Upper lobe of right lung (tissue), 1 donor: ENCODE measurements around the gene CMC1. TPM values are rescaled to one million over a fixed set of nuclear protein-coding genes. Genes with fewer than 3 reads are reported as not detected.

ENCODE experiments used
- ATAC-seq: fragments of 200-7000 bp; cut with Tn5 transposase; one replicate; pipeline ENCODE4 v1.9.1; 2020; ENCODE audit warnings: mild to moderate bottlenecking, moderate library complexity
- DNase-seq: peaks from one replicate; pipeline ENCODE4 v3.0.0-alpha.2; 2020
- H3K27ac ChIP-seq: fragments of 200-600 bp; one replicate; pipeline ENCODE4 v1.8.0; 2022
- H3K27me3 ChIP-seq: fragments of 200-600 bp; one replicate; pipeline ENCODE4 v1.8.0; 2022; ENCODE audit warnings: mild to moderate bottlenecking
- H3K36me3 ChIP-seq: fragments of 200-600 bp; one replicate; pipeline ENCODE4 v1.8.0; 2022
- H3K4me1 ChIP-seq: fragments of 200-600 bp; one replicate; pipeline ENCODE4 v1.8.0; 2022
- H3K4me3 ChIP-seq: fragments of 200-600 bp; one replicate; pipeline ENCODE4 v1.8.0; 2022; ENCODE audit warnings: mild to moderate bottlenecking
- H3K9me3 ChIP-seq: fragments of 200-600 bp; one replicate; pipeline ENCODE4 v1.8.0; 2022
- intact Hi-C: fragments of 100-400 bp; cut with DNase I; formaldehyde crosslinking; loops from one replicate; pipeline ENCODE4 v1.11.0; 2022
- total RNA-seq: library from RNA; stranded (reverse); fragmentation: NEBNext Ultra II Directional; extraction: Animal tissue kit (Norgen Biotek cat#: 25700); gene quantifications from one replicate; pipeline ENCODE4 v1.2.1, GENCODE V29; 2021
- TF ChIP-seq, protein P1 (sequence below): fragments of 200-600 bp; IDR thresholded peaks from one replicate; pipeline ENCODE4 v1.8.0; 2022; ENCODE audit warnings: antibody characterized with exemption
- donor health status: DM: no; HTN: yes; CAD: no; lungs with severe emphysema.

The CMC1 gene
- total RNA-seq, 1 donor from 2014 or later = 17.8 TPM

- Histone ChIP-seq H3K4me1 (no peaks in the 10 kb centered on the region), H3K9me3 (no peaks in the 10 kb centered on the region), H3K4me3 (no peak overlapping the region), H3K36me3 (peaks cover 1% of the 10 kb centered on the region), H3K27me3 (no peaks in the 10 kb centered on the region), H3K27ac (no peak overlapping the region)
- intact Hi-C loops = no loop called here
- TF ChIP-seq, protein P1, sequence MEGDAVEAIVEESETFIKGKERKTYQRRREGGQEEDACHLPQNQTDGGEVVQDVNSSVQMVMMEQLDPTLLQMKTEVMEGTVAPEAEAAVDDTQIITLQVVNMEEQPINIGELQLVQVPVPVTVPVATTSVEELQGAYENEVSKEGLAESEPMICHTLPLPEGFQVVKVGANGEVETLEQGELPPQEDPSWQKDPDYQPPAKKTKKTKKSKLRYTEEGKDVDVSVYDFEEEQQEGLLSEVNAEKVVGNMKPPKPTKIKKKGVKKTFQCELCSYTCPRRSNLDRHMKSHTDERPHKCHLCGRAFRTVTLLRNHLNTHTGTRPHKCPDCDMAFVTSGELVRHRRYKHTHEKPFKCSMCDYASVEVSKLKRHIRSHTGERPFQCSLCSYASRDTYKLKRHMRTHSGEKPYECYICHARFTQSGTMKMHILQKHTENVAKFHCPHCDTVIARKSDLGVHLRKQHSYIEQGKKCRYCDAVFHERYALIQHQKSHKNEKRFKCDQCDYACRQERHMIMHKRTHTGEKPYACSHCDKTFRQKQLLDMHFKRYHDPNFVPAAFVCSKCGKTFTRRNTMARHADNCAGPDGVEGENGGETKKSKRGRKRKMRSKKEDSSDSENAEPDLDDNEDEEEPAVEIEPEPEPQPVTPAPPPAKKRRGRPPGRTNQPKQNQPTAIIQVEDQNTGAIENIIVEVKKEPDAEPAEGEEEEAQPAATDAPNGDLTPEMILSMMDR = no peak
- ATAC-seq (no peak), DNase-seq (no peak)
Observed at GRCh38 chr3:28280781-28281180, 39.4 kb downstream of the CMC1 start.

DNA sequence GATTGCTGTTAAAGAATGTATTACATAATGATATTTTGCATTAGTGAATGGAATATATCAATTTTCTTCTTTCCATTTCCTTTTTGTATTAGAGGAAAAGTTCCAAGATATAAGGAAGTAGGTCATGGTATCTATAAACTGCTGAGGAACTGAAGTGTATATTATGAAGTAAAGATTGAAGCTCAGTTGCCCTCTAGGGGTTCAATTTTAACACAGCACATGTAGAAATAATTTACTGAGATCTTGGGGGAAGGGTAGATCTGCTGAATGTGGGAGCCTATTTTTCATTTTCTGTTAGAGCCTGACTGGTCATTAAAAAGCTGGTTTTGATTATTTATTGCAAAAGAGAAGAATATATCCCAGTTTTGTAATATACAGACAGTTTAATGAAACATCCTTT, 45.2 kb downstream of the CMC1 start:
- intact Hi-C loops = no loop called here
- no peaks in the 10 kb centered on the region for H3K4me1 ChIP-seq
- ATAC-seq (peak; percentile 87), DNase-seq (no peak)
- TF ChIP-seq, protein P1 = peak; percentile 67
- no peaks in the 10 kb centered on the region for H3K9me3 ChIP-seq
- no peaks in the 10 kb centered on the region for H3K27me3 ChIP-seq
- H3K27ac ChIP-seq = no peak overlapping the region
- no peaks in the 10 kb centered on the region for H3K36me3 ChIP-seq
- no peak overlapping the region for H3K4me3 ChIP-seq

DNA sequence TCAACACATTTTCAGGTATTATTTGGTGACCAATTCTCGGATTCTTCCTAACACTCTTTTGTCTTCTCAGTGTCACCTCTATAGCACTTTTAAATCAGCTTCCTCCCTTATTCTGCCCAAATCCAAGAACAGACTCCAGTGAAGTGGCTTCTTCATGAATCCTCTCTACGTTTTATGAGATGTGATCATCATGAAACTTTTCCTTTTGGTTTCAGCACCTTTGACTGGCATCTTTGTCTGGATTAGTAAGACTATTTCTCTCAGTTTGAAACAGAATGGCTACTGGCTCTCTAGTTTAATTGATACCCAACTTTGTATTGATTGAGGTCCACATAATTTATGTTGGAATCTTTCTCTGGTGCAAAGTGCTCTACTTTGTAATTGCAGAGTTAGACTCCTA, 45.6 kb downstream of the CMC1 start:
- DNase-seq = no peak
- no peaks in the 10 kb centered on the region for H3K27me3 ChIP-seq
- intact Hi-C loops = no loop called here
- no peaks in the 10 kb centered on the region for H3K9me3 ChIP-seq
- no peaks in the 10 kb centered on the region for H3K36me3 ChIP-seq
- H3K4me3 ChIP-seq = no peak overlapping the region
- no peaks in the 10 kb centered on the region for H3K4me1 ChIP-seq
- TF ChIP-seq, protein P1 = no peak
- H3K27ac ChIP-seq = no peak overlapping the region
- ATAC-seq = no peak

DNA sequence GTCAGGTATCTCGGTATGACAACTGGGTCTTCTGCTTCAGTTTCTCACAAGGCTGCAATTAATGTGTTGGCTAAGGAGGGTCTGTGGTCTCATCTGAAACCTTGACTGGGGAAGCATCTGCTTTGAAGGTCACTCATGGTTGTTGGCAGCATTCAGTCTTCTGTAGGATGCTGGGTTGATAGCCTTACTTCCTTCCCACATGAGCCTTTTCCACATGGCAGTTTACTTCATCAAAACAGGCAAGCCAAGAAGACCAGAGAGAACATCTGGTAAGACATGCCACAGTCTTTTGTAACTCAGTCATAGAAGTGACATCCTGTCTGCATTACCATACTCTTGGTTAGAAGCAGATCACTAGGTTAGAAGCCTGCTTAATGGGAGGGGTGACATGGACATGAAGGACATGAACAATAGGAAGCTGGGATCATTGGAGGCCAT, 49.5 kb downstream of the CMC1 start:
- TF ChIP-seq, protein P1 = no peak
- H3K27ac ChIP-seq = no peak overlapping the region
- no peak for ATAC-seq
- H3K27me3 ChIP-seq = no peaks in the 10 kb centered on the region
- no peak for DNase-seq
- no peak overlapping the region for H3K4me3 ChIP-seq
- H3K4me1 ChIP-seq = peaks cover 4% of the 10 kb centered on the region
- no peaks in the 10 kb centered on the region for H3K36me3 ChIP-seq
- H3K9me3 ChIP-seq = no peaks in the 10 kb centered on the region
- intact Hi-C loops = no loop called here

DNA sequence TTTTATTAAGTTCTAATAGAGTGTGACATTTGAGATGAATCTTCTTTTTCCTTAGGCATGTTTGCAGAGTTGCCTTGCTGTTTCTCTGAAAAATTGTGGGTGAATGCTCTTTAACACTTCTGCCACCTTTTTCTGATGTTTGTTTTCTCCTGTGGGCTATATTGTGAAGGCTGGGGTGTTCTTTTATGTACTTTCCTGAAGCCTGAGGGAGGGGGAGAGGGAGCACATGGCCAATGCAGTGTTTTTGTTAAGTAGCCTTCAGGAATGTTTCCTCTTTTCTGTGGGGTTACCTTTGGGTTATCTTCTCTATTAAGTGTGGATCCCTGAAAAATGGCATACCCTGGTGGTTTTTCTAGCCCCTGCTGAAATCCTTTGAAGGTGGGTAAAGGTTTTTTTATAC, 50.2 kb downstream of the CMC1 start:
- ATAC-seq (no peak), DNase-seq (no peak)
- H3K27me3 ChIP-seq = no peaks in the 10 kb centered on the region
- no peaks in the 10 kb centered on the region for H3K36me3 ChIP-seq
- H3K27ac ChIP-seq = no peak overlapping the region
- no peak overlapping the region for H3K4me3 ChIP-seq
- TF ChIP-seq, protein P1 = no peak
- intact Hi-C loops = no loop called here
- H3K4me1 ChIP-seq = peaks cover 4% of the 10 kb centered on the region
- no peaks in the 10 kb centered on the region for H3K9me3 ChIP-seq

GRCh38 chr3:28292622-28293021, 51.2 kb downstream of the CMC1 start:
- intact Hi-C loops = no loop called here
- DNase-seq (no peak), ATAC-seq (no peak)

More at GRCh38 chr3:28292622-28293021, 51.2 kb downstream of the CMC1 start:
- Histone ChIP-seq H3K27ac (no peak overlapping the region), H3K27me3 (no peaks in the 10 kb centered on the region), H3K9me3 (no peaks in the 10 kb centered on the region), H3K36me3 (no peaks in the 10 kb centered on the region), H3K4me3 (no peak overlapping the region), H3K4me1 (peaks cover 4% of the 10 kb centered on the region)
- TF ChIP-seq, protein P1 = no peak
